GM23338 (cell line): ENCODE measurements around the gene PUS1.

Experiments used
- CREB1 ChIP-seq: fragments of 250-450 bp; sonication (Bioruptor Pico); IDR thresholded peaks from 2 replicates; pipeline ENCODE4 v1.5.0; 2020; ENCODE audit warnings: low read depth, mild to moderate bottlenecking, moderate library complexity
- CTCF ChIP-seq, 2 experiments: fragments of 200-600 bp in 1 of 2; sonication (generic) in 1 of 2; conservative IDR thresholded peaks; 2 replicates each; pipeline versions ENCODE4 v1.5.1 to v1.6.1; 2016 to 2017; ENCODE audit warnings: antibody characterized with exemption in 2 of 2, low read depth in 2 of 2, mild to moderate bottlenecking in 2 of 2, moderate library complexity in 1 of 2
- ETS1 ChIP-seq: IDR thresholded peaks from 2 replicates; pipeline ENCODE4 v1.6.1; 2016; ENCODE audit warnings: antibody characterized with exemption
- EZH2 ChIP-seq: fragments of 200-600 bp; sonication (generic); IDR thresholded peaks from one replicate; pipeline ENCODE4 v1.8.0; 2017; ENCODE audit warnings: antibody characterized with exemption, mild to moderate bottlenecking, low read depth; ENCODE audit not compliant: unreplicated experiment
- EZH2phosphoT487 ChIP-seq: fragments of 200-600 bp; sonication (generic); IDR thresholded peaks from one replicate; pipeline ENCODE4 v1.8.1; 2018; ENCODE audit warnings: antibody characterized with exemption; ENCODE audit not compliant: unreplicated experiment
- JUNB ChIP-seq: IDR thresholded peaks from one replicate; pipeline ENCODE4 v1.6.1; 2016; ENCODE audit warnings: antibody characterized with exemption; ENCODE audit not compliant: unreplicated experiment
- NANOG ChIP-seq: IDR thresholded peaks from 2 replicates; pipeline ENCODE4 v1.6.1; 2016; ENCODE audit warnings: antibody characterized with exemption, borderline replicate concordance
- POLR2AphosphoS5 ChIP-seq: IDR thresholded peaks from 2 replicates; pipeline ENCODE4 v1.6.1; 2016; ENCODE audit warnings: antibody characterized with exemption, low read depth
- REST ChIP-seq: IDR thresholded peaks from one replicate; pipeline ENCODE4 v1.6.1; 2018; ENCODE audit warnings: antibody characterized with exemption; ENCODE audit not compliant: unreplicated experiment
- STAT1 ChIP-seq: IDR thresholded peaks from one replicate; pipeline ENCODE4 v1.6.1; 2016; ENCODE audit warnings: antibody characterized with exemption; ENCODE audit not compliant: unreplicated experiment
- ZNF114 ChIP-seq: fragments of 250-450 bp; sonication (Bioruptor Pico); IDR thresholded peaks from 2 replicates; pipeline ENCODE4 v1.5.0; 2020; ENCODE audit warnings: mild to moderate bottlenecking, moderate library complexity
- ZNF331 ChIP-seq: fragments of 250-450 bp; sonication (Bioruptor Pico); IDR thresholded peaks from 2 replicates; pipeline ENCODE4 v1.5.0; 2020; ENCODE audit warnings: low read depth, mild to moderate bottlenecking, moderate library complexity

- TF ChIP-seq CTCF (conservative IDR thresholded peaks at IDR 0.05; ENCODE audit: low read depth in 2 of 2) (no peak), EZH2 (no peak), REST (no peak), NANOG (no peak), STAT1 (no peak), POLR2AphosphoS5 (no peak), EZH2phosphoT487 (no peak), CREB1 (no peak), ETS1 (no peak), ZNF331 (CRISPR knock-in tag) (no peak), ZNF114 (CRISPR knock-in tag) (no peak), JUNB (no peak)
Observed at GRCh38 chr12:131934535-131934934, 5.5 kb downstream of the PUS1 start.
